Endometrial microvascular endothelial cells (primary cell): Measurements from ENCODE around the gene IL10RA. TPM values are rescaled to one million over a fixed set of nuclear protein-coding genes. Genes with fewer than 3 reads are reported as not detected.

Experiments
- in situ Hi-C: cut with HindIII; loops from 2 replicates; pipeline ENCODE4 v1.10.0; 2017; ENCODE audit warnings: low sequenced_read_pairs, low pct_unique_long_range_greater_than_20kb; ENCODE audit errors: inconsistent ontology term
- total RNA-seq: library from RNA; depleted of rRNA; stranded (reverse); fragments of >200 nt; gene quantifications from one replicate; pipeline ENCODE4 v1.2.3, GENCODE V29; 2015; ENCODE audit errors: inconsistent ontology term

IL10RA gene
- total RNA-seq: not detected

GRCh38 chr11:117985953-117986887, at the start of gene IL10RA:
Gene IL10RA (plus strand): TSS chr11:117986394. CDS start chr11:117986468, 74 bp downstream.
- in situ Hi-C loops: no loop called here

- in situ Hi-C loops: no loop called here
Measured at GRCh38 chr11:117936973-117937372, 49.2 kb upstream of the IL10RA start.

- in situ Hi-C loops: loop anchor here (10.0 kb wide), 1 partner anchor 124 kb away; no protein-coding TSS in a partner anchor
Measured at GRCh38 chr11:117940736-117941135, 45.5 kb upstream of the IL10RA start.

- in situ Hi-C loops: loop anchor here (10.0 kb wide), 1 partner anchor 124 kb away; no protein-coding TSS in a partner anchor
Measured at GRCh38 chr11:117941163-117941707, 45.0 kb upstream of the IL10RA start.

GRCh38 chr11:117941976-117942654, 44.1 kb upstream of the IL10RA start:
- in situ Hi-C loops: loop anchor here (10.0 kb wide), 1 partner anchor 123 kb away; no protein-coding TSS in a partner anchor

GRCh38 chr11:117944554-117944953, 41.6 kb upstream of the IL10RA start:
- in situ Hi-C loops: loop anchor here (10.0 kb wide), 1 partner anchor 120 kb away; no protein-coding TSS in a partner anchor

GRCh38 chr11:117945047-117945810, 41.0 kb upstream of the IL10RA start:
- in situ Hi-C loops: loop anchor here (10.0 kb wide), 1 partner anchor 120 kb away; no protein-coding TSS in a partner anchor

GRCh38 chr11:117946156-117946841, 39.9 kb upstream of the IL10RA start:
- in situ Hi-C loops: loop anchor here (10.0 kb wide), 1 partner anchor 119 kb away; no protein-coding TSS in a partner anchor

GRCh38 chr11:117946842-117947526, 39.2 kb upstream of the IL10RA start:
- in situ Hi-C loops: loop anchor here (10.0 kb wide), 1 partner anchor 118 kb away; no protein-coding TSS in a partner anchor

GRCh38 chr11:117947751-117948150, 38.4 kb upstream of the IL10RA start:
- in situ Hi-C loops: loop anchor here (10.0 kb wide), 1 partner anchor 117 kb away; no protein-coding TSS in a partner anchor

GRCh38 chr11:117948466-117948865, 37.7 kb upstream of the IL10RA start:
- in situ Hi-C loops: loop anchor here (10.0 kb wide), 1 partner anchor 116 kb away; no protein-coding TSS in a partner anchor

- in situ Hi-C loops: loop anchor here (10.0 kb wide), 1 partner anchor 116 kb away; no protein-coding TSS in a partner anchor
Measured at GRCh38 chr11:117949062-117949461, 37.1 kb upstream of the IL10RA start.

- in situ Hi-C loops: no loop called here
Measured at GRCh38 chr11:117950301-117950700, 35.9 kb upstream of the IL10RA start.

- in situ Hi-C loops: no loop called here
Measured at GRCh38 chr11:117950993-117951961, 34.9 kb upstream of the IL10RA start.

- in situ Hi-C loops: no loop called here
Measured at GRCh38 chr11:117953024-117953671, 33.0 kb upstream of the IL10RA start.

- in situ Hi-C loops: no loop called here
Measured at GRCh38 chr11:117958949-117959348, 27.2 kb upstream of the IL10RA start.
